ENCODE results near the gene LHFPL3.

LHFPL3 gene

DNA sequence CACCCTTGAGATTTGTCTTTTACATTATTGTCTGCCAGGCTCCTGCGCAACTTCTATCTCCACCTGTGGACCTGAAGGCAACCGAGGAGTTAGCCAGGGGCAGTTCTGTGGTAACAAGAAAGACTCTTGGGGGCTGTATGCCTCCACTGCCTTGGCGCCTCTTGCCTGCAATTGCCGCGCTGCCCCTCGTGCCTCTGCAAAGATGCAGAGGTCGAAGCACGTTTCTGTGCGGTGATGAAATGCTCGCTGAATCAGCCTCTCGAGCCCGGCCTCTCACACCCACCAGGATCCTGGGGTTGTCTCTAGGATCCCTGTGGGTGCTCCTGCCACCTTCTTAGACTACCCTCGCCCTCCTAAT lies 486 bp upstream of the LHFPL3 start:
- H4K8ac ChIP-seq (ENCODE audit: low read depth, low read length): no peak overlapping the region
- no peak overlapping the region for H3K27ac ChIP-seq (ENCODE audit: low read depth, low read length)
- no peak overlapping the region for H3K4ac ChIP-seq (ENCODE audit: low read depth, low read length)
- no peaks in the 10 kb centered on the region for H3K79me1 ChIP-seq (ENCODE audit: low read length)
- no peak overlapping the region for H2BK15ac ChIP-seq (replicated peaks; ENCODE audit: low read depth)
- H3K79me2 ChIP-seq (ENCODE audit: control insufficient read depth, insufficient read depth, low read length): no peaks in the 10 kb centered on the region
- H3K18ac ChIP-seq (ENCODE audit: low read length): no peak overlapping the region
- no peak overlapping the region for H3K4me3 ChIP-seq (ENCODE audit: low read length)
- H4K5ac ChIP-seq (ENCODE audit: low read length): no peak overlapping the region
- no peak overlapping the region for H3K9ac ChIP-seq (ENCODE audit: low read length)
- H2AK5ac ChIP-seq (ENCODE audit: low read length): no peak overlapping the region
- no peaks in the 10 kb centered on the region for H3K36me3 ChIP-seq (ENCODE audit: control insufficient read depth, insufficient read depth, low read length)
- no CpG with 5 or more reads among the region's 13 CpGs for WGBS (ENCODE audit: extremely low coverage, insufficient coverage, low lambda C conversion rate)
- DNase-seq: peak; percentile 30
- H3K4me2 ChIP-seq (ENCODE audit: low read length): peak overlapping the region; percentile 72
- H3K56ac ChIP-seq (ENCODE audit: low read length): peak overlapping the region; percentile 37
- H3K27me3 ChIP-seq (ENCODE audit: insufficient read depth, low read length, poor library complexity): peaks cover 39% of the 10 kb centered on the region
- no peak overlapping the region for H2BK120ac ChIP-seq (ENCODE audit: low read depth, low read length)
- H2BK5ac ChIP-seq (ENCODE audit: low read length): no peak overlapping the region
- peak overlapping the region; percentile 60 for H3K23ac ChIP-seq (ENCODE audit: low read length)
- no peaks in the 10 kb centered on the region for H3K4me1 ChIP-seq (ENCODE audit: control insufficient read depth, low read depth, low read length)

DNA sequence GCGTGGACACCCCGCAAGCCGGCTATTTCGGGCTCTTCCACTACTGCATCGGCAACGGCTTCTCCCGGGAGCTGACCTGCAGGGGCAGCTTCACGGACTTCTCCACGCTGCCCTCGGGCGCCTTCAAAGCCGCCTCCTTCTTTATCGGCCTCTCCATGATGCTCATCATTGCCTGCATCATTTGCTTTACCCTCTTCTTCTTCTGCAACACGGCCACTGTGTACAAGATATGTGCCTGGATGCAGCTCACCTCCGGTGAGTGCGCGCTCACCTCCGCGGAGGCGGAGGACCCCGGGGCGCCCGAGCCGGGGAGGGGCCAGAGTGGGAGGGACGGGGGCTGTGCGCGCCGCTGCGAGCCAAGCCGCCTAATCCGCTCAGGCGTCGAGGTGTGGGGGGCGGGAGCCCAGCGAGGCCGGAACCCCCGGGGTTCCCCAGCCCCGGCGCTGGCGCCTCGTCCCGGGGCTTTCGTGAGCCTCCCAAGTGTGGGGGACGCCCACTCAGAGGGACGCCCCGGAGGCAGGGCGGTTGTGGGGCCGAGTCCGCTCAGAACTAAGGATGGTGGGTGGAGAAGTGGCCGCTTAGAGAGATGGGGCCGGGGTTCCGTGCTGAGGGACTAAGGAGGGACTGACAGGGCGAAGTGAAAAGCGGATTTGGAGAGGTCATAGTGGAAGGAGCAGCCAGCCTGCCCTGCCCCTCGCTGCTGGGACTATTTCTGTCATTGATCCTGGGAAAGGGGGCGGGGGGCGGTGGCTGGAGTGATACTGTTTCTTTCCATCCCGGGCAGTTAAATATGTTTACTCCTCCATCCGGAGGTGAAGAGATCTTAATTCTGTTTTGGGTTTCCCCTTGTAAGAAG lies 795 bp downstream of the LHFPL3 start:
- DNase-seq: peak; percentile 19

DNA sequence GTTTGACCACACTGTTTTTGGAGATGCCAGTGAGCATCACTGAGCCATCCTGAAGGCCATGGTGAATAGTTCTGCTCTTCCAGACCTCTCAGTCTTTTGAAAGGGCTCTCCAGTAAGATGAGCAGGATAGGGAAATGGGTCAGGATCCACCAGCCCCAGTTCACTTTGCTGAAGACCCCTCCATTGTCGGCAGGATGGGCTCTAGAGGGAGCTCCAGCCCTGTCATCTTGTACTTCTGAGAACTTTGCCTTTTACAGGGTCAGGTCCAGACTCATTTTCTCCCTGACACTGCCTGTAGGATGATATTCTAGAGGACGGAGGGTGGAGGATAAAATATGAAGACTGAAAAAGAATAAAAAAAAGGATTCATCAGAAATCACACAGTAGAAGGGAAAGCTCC lies 13.1 kb downstream of the LHFPL3 start:
- Histone ChIP-seq H3K4me2 (ENCODE audit: low read length) (no peak overlapping the region), H3K9ac (ENCODE audit: low read length) (no peak overlapping the region), H3K36me3 (ENCODE audit: control insufficient read depth, insufficient read depth, low read length) (no peaks in the 10 kb centered on the region), H3K27ac (ENCODE audit: low read depth, low read length) (no peak overlapping the region), H2BK120ac (ENCODE audit: low read depth, low read length) (no peak overlapping the region), H2AK5ac (ENCODE audit: low read length) (no peak overlapping the region), H4K8ac (ENCODE audit: low read depth, low read length) (no peak overlapping the region), H3K4me1 (ENCODE audit: control insufficient read depth, low read depth, low read length) (no peaks in the 10 kb centered on the region), H2BK15ac (replicated peaks; ENCODE audit: low read depth) (no peak overlapping the region), H3K79me2 (ENCODE audit: control insufficient read depth, insufficient read depth, low read length) (no peaks in the 10 kb centered on the region), H3K56ac (ENCODE audit: low read length) (no peak overlapping the region), H4K5ac (ENCODE audit: low read length) (no peak overlapping the region), H3K4ac (ENCODE audit: low read depth, low read length) (no peak overlapping the region), H3K79me1 (ENCODE audit: low read length) (no peaks in the 10 kb centered on the region), H3K27me3 (ENCODE audit: insufficient read depth, low read length, poor library complexity) (no peaks in the 10 kb centered on the region), H2BK5ac (ENCODE audit: low read length) (no peak overlapping the region), H3K23ac (ENCODE audit: low read length) (no peak overlapping the region), H3K18ac (ENCODE audit: low read length) (no peak overlapping the region), H3K4me3 (ENCODE audit: low read length) (no peak overlapping the region)
- no CpG with 5 or more reads among the region's 2 CpGs for WGBS (ENCODE audit: extremely low coverage, insufficient coverage, low lambda C conversion rate)
- peak; percentile 80 for DNase-seq

More for the DNA sequence above, 795 bp downstream of the LHFPL3 start:
- no peak overlapping the region for H3K4ac ChIP-seq (ENCODE audit: low read depth, low read length)
- H2AK5ac ChIP-seq (ENCODE audit: low read length): no peak overlapping the region
- H3K27me3 ChIP-seq (ENCODE audit: insufficient read depth, low read length, poor library complexity): peaks cover 39% of the 10 kb centered on the region
- peak overlapping the region; percentile 69 for H3K4me2 ChIP-seq (ENCODE audit: low read length)
- H3K23ac ChIP-seq (ENCODE audit: low read length): no peak overlapping the region
- H2BK5ac ChIP-seq (ENCODE audit: low read length): no peak overlapping the region
- H3K27ac ChIP-seq (ENCODE audit: low read depth, low read length): no peak overlapping the region
- H4K5ac ChIP-seq (ENCODE audit: low read length): no peak overlapping the region
- H4K8ac ChIP-seq (ENCODE audit: low read depth, low read length): no peak overlapping the region
- H2BK120ac ChIP-seq (ENCODE audit: low read depth, low read length): no peak overlapping the region
- H3K4me3 ChIP-seq (ENCODE audit: low read length): peak overlapping the region; percentile 15
- H3K18ac ChIP-seq (ENCODE audit: low read length): no peak overlapping the region
- H3K79me1 ChIP-seq (ENCODE audit: low read length): no peaks in the 10 kb centered on the region
- H3K56ac ChIP-seq (ENCODE audit: low read length): peak overlapping the region; percentile 27
- no peak overlapping the region for H3K9ac ChIP-seq (ENCODE audit: low read length)
- no peaks in the 10 kb centered on the region for H3K79me2 ChIP-seq (ENCODE audit: control insufficient read depth, insufficient read depth, low read length)
- no CpG with 5 or more reads among the region's 59 CpGs for WGBS (ENCODE audit: extremely low coverage, insufficient coverage, low lambda C conversion rate)
- no peaks in the 10 kb centered on the region for H3K36me3 ChIP-seq (ENCODE audit: control insufficient read depth, insufficient read depth, low read length)
- H3K4me1 ChIP-seq (ENCODE audit: control insufficient read depth, low read depth, low read length): no peaks in the 10 kb centered on the region
- no peak overlapping the region for H2BK15ac ChIP-seq (replicated peaks; ENCODE audit: low read depth)

DNA sequence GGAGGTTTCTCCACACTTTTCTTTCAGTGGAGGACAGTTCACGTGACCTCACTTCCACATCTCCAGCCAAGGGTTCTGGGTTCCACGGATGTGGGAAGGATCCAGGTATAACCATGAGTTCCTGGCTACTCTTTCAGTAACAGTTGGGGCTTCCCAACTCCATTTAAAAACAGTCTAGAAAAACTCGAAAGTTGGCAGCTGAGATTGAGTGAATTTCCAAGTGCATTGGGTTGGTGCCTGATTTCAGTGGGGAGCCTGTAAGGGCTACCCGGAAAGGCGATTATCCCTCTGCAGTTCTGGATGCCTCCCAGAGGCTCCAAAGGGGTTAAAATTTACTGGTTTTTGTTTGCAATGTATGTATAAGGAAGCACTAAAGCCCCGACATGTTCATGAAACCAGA lies 24.3 kb downstream of the LHFPL3 start:
- H3K79me2 ChIP-seq (ENCODE audit: control insufficient read depth, insufficient read depth, low read length): no peaks in the 10 kb centered on the region
- H2BK15ac ChIP-seq (replicated peaks; ENCODE audit: low read depth): no peak overlapping the region
- no peaks in the 10 kb centered on the region for H3K36me3 ChIP-seq (ENCODE audit: control insufficient read depth, insufficient read depth, low read length)

DNA sequence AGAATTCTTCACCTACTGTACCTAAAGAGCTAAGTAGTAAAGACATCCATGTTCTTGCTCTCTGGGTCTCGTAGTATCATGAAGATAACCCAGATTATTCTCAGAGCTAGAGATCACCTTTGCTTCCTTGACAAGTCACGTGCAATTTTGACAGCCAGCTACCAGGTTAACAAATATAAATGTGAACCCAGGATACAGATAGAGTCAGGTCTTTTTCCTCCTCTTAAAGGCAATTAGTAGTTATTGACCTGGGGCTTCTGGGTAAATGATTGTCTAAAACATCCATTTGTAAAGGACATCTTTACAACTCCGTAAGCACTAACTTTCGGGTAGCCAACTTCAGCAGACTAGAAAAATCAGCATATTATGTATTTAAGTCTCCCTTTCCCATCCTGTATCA lies 28.8 kb downstream of the LHFPL3 start:
- DNase-seq: no peak
- no peak overlapping the region for H2AK5ac ChIP-seq (ENCODE audit: low read length)
- WGBS (ENCODE audit: extremely low coverage, insufficient coverage, low lambda C conversion rate): no CpG with 5 or more reads among the region's 4 CpGs
- H3K79me2 ChIP-seq (ENCODE audit: control insufficient read depth, insufficient read depth, low read length): no peaks in the 10 kb centered on the region
- H3K56ac ChIP-seq (ENCODE audit: low read length): no peak overlapping the region
- no peak overlapping the region for H3K27ac ChIP-seq (ENCODE audit: low read depth, low read length)
- H3K4me2 ChIP-seq (ENCODE audit: low read length): no peak overlapping the region
- no peak overlapping the region for H2BK120ac ChIP-seq (ENCODE audit: low read depth, low read length)
- H2BK5ac ChIP-seq (ENCODE audit: low read length): no peak overlapping the region
- no peak overlapping the region for H3K4me3 ChIP-seq (ENCODE audit: low read length)
- H3K36me3 ChIP-seq (ENCODE audit: control insufficient read depth, insufficient read depth, low read length): no peaks in the 10 kb centered on the region
- H3K79me1 ChIP-seq (ENCODE audit: low read length): no peaks in the 10 kb centered on the region
- no peak overlapping the region for H3K9ac ChIP-seq (ENCODE audit: low read length)
- no peak overlapping the region for H4K8ac ChIP-seq (ENCODE audit: low read depth, low read length)
- no peak overlapping the region for H3K23ac ChIP-seq (ENCODE audit: low read length)
- no peak overlapping the region for H3K18ac ChIP-seq (ENCODE audit: low read length)
- no peaks in the 10 kb centered on the region for H3K4me1 ChIP-seq (ENCODE audit: control insufficient read depth, low read depth, low read length)
- no peak overlapping the region for H4K5ac ChIP-seq (ENCODE audit: low read length)
- no peak overlapping the region for H3K4ac ChIP-seq (ENCODE audit: low read depth, low read length)
- H2BK15ac ChIP-seq (replicated peaks; ENCODE audit: low read depth): no peak overlapping the region
- no peaks in the 10 kb centered on the region for H3K27me3 ChIP-seq (ENCODE audit: insufficient read depth, low read length, poor library complexity)

More for the DNA sequence above, 24.3 kb downstream of the LHFPL3 start:
- Histone ChIP-seq H3K56ac (ENCODE audit: low read length) (no peak overlapping the region), H3K4me2 (ENCODE audit: low read length) (no peak overlapping the region), H3K23ac (ENCODE audit: low read length) (no peak overlapping the region), H3K79me1 (ENCODE audit: low read length) (no peaks in the 10 kb centered on the region), H2BK5ac (ENCODE audit: low read length) (no peak overlapping the region), H3K18ac (ENCODE audit: low read length) (no peak overlapping the region), H3K9ac (ENCODE audit: low read length) (no peak overlapping the region), H3K27me3 (ENCODE audit: insufficient read depth, low read length, poor library complexity) (no peaks in the 10 kb centered on the region), H3K27ac (ENCODE audit: low read depth, low read length) (no peak overlapping the region), H2AK5ac (ENCODE audit: low read length) (no peak overlapping the region), H3K4ac (ENCODE audit: low read depth, low read length) (no peak overlapping the region), H4K5ac (ENCODE audit: low read length) (no peak overlapping the region), H3K4me3 (ENCODE audit: low read length) (no peak overlapping the region), H4K8ac (ENCODE audit: low read depth, low read length) (no peak overlapping the region), H3K4me1 (ENCODE audit: control insufficient read depth, low read depth, low read length) (no peaks in the 10 kb centered on the region), H2BK120ac (ENCODE audit: low read depth, low read length) (no peak overlapping the region)
- DNase-seq: no peak
- WGBS (ENCODE audit: extremely low coverage, insufficient coverage, low lambda C conversion rate): no CpG with 5 or more reads among the region's 6 CpGs
